HG02973 (cell line): ENCODE measurements around the gene HDAC10.

Source experiments
- ATAC-seq: cut with Tn5 transposase; IDR thresholded peaks from one replicate; pipeline ENCODE4 v1.9.1; 2021; ENCODE audit warnings: moderate library complexity; ENCODE audit not compliant: unreplicated experiment

Gene HDAC10

GRCh38 chr22:50243685-50244419 is 7.2 kb downstream of the HDAC10 start:
- no peak for ATAC-seq

GRCh38 chr22:50242406-50242949 is 8.6 kb downstream of the HDAC10 start:
- no peak for ATAC-seq

DNA sequence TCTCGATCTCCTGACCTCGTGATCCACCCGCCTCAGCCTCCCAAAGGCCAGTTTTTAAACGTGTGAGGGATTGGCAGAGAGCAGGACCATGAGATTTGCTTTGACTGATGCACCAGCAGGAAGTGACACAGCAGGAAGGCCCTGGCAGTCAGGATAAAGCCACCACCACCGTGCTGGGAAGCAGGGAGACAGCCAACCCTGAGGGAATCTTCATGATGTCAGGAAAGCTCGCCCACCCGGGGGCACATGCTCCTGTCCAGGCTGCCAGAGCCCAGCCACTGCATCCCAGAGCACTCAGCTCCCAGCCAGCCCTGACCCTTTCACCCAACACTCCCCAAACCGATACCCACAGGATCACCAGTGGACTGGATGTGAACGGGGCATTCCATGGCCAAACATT is 12.3 kb downstream of the HDAC10 start:
- no peak for ATAC-seq

DNA sequence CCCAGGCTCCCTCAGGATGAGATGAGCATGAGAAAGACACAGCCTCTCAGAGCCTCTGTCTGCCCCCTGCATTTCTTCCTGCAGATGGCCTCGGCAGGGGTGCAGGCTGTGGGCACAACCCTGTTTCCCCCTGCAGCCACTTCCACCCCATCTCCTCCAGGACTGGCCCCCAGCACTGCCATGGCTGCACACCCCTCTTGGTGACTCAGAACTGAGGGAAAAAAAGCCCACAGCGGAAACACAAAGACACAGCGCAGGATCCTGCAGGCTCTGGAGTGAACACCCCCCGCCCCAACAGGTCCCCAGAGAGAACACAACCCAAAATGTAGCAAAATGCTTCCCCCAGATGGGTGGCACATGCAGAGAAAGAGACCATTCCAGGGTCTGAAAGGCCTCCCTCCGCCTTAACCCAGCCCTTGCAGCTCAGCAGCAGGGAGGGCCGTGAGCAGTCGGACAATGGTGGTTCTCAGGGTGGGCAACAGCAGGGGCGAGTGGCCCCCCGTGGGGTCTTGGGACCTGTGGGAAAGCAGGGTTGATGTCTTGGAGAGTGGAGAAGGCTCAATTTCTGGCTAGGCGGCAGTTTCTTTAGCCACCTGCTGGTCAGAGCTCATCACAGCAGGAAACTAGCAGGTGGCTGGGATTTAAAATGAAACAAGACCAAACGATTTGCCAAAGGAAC is 14.2 kb downstream of the HDAC10 start:
- no peak for ATAC-seq

DNA sequence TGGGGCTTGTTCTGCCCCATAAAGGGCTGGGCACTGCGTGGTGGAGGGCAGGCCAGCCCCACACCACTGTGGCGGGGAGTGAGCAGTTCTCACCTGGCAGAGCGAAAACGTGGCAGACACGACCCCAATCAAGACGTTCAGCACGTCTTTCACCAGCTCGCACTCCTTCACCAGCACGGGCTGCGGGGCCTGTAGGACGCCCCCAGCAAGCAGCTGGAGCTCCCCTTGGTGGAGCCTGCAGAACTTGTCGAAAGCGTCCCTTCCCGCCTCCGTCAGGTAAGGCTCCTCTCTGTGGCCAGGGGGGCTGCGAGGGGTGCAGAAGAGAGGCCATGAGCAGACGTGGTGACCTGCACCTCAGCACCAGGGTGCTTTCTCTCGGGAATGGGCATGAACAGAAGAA is 17.8 kb downstream of the HDAC10 start:
- no peak for ATAC-seq

GRCh38 chr22:50232481-50233151 is 18.4 kb downstream of the HDAC10 start:
- ATAC-seq, result no peak

GRCh38 chr22:50229370-50229769 is 21.7 kb downstream of the HDAC10 start:
- ATAC-seq, result no peak

DNA sequence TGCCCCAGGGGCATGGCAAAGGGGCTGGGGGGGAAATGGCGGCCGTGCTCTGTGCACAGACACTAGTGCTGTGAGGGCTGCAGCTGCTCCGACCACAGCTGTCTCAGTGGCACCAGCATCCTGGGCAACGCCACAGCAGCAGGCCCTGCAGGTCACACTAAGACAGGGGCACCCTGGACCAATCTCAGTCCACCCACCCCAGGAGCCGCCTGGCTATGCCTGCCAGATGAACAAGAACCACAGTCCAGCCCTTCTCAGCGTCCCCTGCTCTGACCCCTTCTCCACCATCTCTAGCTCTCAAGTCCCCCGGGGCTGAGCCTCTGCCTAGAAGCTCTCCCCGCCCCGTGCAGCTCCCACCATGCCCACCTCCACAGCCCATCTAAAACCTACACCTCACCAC is 22.7 kb downstream of the HDAC10 start:
- ATAC-seq, result no peak

DNA sequence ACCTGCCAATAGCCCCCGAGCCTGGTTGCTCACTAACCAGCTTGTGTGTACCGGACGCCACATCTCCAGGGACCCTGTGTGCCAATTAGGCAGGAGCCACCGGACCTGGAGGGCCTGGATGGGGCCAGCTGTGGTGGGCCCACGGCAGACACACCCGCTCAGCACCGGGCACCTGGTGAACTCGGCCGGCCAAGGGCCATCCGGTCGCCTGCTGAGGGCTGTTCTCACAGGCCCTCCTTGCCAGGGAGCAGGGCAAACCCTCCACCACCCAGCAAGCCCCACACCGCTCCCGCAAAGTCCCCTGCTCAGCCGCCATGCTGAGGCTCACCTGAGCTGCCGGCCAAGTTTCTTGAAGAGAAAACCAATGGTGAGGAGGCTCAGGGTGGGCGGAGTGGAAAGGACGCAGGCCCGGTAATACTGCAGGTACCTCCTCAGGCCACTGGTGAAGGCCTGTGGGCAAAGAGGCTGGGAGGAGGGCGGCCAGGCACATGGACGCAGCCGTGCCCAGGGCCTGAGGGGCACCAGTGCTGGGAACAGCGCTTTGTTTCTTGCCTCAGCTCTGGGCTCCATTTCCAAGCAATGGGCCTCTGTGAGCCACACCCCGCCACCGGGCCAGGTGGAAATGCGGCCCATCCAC is 23.4 kb downstream of the HDAC10 start:
- ATAC-seq, result no peak

GRCh38 chr22:50226875-50227165 is 24.2 kb downstream of the HDAC10 start:
- no peak for ATAC-seq

GRCh38 chr22:50226063-50226874 is 24.8 kb downstream of the HDAC10 start:
- no peak for ATAC-seq

DNA sequence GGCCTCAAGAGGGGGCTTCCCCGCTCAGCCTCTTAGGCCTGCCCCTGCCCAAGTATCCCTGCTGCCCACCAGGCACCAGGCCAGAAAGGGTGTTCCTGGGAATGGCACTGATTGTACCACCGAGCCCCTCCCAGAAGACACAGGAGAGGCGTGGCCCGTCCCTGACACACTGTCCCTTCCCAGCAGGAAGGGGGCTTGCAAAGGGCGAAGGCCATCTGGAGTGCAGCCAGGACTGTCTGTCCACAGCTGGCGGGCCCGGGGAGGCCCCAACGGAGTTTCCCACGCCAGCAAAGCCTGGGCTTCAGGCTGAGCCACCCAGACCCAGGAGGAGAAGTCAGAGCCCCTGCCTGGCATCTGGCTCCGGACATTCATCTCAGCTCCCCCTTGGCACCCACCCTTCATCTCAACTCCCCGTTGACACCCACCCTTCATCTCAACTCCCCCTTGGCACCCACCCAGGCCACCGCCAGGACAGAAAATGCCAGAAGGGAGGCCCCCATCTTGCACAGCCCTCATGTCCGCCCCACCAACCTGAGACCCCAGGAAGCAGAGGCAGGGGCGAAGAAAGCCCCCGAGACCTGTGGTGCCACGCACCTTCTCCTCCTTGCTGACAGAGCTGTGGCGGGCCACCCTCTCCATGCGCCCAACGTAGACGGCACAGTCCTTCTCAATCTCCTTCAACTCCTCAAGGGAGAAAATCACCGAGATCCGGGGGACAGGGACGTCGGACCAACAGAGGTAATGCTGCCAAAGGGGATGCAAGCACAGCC is 25.7 kb downstream of the HDAC10 start:
- ATAC-seq, result no peak

- no peak for ATAC-seq
Measured at GRCh38 chr22:50224071-50224470, 27.0 kb downstream of the HDAC10 start.

DNA sequence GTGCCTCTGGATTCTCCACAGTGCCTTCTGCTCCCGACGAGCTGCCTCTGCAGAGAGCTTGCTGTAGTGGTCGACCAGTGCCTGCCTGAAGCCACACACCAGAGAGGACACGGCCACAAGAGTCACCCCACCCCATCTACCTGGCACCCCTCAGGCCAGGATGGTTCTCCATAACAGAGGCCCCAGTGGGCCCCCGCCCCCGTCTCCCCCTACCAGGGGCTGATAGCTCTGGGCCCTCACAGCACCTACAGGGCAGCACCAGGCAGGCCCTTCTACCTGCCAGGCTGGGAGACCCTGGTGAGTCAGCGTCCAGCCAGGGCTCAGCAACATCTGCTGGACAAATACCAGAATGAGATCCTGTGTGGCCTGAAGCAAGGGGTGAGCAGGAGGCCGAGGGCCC is 28.6 kb downstream of the HDAC10 start:
- no peak for ATAC-seq

- no peak for ATAC-seq
Measured at GRCh38 chr22:50221410-50222300, 29.4 kb downstream of the HDAC10 start.

DNA sequence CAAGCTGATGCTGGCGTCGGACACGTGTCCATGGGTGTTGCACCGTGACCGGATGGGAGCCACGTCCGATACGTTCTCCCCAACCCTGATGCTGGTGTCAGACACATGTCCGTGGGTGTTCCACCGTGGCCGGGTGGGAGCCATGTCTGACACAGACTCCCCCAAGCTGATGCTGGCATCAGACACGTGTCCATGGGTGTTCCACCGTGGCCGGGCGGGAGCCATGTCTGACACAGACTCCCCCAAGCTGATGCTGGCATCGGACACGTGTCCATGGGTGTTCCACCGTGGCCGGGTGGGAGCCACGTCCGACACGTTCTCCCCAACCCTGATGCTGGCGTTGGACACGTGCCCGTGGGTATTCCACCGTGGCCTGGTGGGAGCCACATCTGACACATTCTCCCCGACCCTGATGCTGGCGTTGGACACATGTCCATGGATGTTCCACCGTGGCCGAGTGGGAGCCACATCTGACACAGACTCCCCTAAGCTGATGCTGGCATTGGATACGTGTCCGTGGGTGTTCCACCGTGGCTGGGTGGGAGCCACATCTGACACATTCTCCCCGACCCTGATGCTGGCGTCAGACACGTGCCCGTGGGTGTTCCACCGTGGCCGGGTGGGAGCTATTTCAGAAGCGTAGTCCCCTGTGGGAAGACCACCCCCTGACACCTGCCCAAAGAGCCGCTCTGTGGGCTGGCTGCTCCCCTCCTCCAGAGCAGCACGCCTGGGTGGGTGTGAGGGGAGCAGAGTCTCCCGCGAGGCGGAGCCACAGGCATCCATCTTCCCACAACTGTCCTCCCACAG is 30.3 kb downstream of the HDAC10 start:
- ATAC-seq, result no peak

DNA sequence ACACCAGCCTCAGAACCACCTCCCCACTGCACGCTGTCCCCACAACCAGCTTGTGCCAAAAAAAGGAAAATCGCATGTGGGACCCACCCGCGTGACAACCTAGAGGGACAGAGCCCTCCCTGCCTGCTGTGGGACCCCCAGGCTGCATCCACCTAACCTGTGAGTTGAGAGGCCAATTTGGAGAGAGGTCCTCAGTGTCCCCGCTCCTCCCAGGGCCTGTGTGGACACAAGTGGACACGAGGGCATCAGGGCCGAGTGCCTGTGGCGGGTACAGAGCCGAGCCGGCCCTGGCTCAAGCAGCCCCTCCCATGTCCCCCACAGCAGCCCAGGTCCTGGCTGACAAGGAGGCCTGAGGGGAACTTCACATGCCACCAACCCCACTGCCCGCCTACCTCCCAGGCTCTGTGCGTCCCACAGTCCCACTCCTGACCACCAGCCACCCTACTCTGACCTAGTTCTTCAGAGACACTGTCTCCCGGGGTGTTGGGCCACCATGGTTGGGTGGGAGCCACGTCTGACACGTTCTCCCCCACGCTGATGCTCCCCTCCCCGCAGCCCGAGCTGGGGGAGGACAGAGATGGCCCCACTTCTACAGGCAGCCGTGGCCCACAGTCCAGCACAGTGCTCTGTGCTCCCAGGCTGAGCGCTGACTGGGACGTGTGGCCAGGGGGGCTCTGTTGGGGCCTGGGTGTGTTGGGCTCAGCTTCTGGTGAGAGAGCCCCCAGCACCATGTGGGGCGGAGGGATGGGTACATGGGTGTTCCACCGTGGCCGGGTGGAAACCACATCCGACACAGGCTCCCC is 31.1 kb downstream of the HDAC10 start:
- ATAC-seq, result no peak
